Loucy (cell line): ENCODE results near the gene CUEDC2.

Source experiments
- H2AFZ ChIP-seq: fragments of 200-600 bp; sonication (generic); 2 replicates; pipeline ENCODE4 v1.6.0; 2016; ENCODE audit warnings: antibody characterized with exemption, mild to moderate bottlenecking, low read length, moderate library complexity
- H3F3A ChIP-seq: fragments of 200-600 bp; 2 replicates; pipeline ENCODE4 v1.6.0; 2016; ENCODE audit warnings: antibody characterized with exemption, low read depth, mild to moderate bottlenecking
- H3K27me3 ChIP-seq: fragments of 200-600 bp; sonication (generic); 2 replicates; pipeline ENCODE4 v1.6.1; 2014; ENCODE audit warnings: low read length, mild to moderate bottlenecking; ENCODE audit not compliant: insufficient read depth, poor library complexity, severe bottlenecking
- H3K36me3 ChIP-seq: fragments of 200-600 bp; sonication (generic); 2 replicates; pipeline ENCODE4 v1.6.1; 2016; ENCODE audit warnings: low read length; ENCODE audit not compliant: insufficient read depth
- H3K4me1 ChIP-seq: fragments of 200-600 bp; sonication (generic); 2 replicates; pipeline ENCODE4 v1.5.1; 2014; ENCODE audit warnings: low read length, mild to moderate bottlenecking; ENCODE audit not compliant: insufficient read depth, poor library complexity, severe bottlenecking
- H3K4me2 ChIP-seq: fragments of 200-600 bp; sonication (generic); 2 replicates; pipeline ENCODE4 v1.6.0; 2014; ENCODE audit warnings: antibody characterized with exemption, low read length, low read depth, mild to moderate bottlenecking; ENCODE audit not compliant: poor library complexity, severe bottlenecking
- H3K4me3 ChIP-seq: fragments of 200-600 bp; sonication (generic); 2 replicates; pipeline ENCODE4 v1.5.1; 2014; ENCODE audit warnings: low read length, mild to moderate bottlenecking, mixed read lengths; ENCODE audit not compliant: poor library complexity, severe bottlenecking
- H3K79me2 ChIP-seq: fragments of 200-600 bp; sonication (generic); 2 replicates; pipeline ENCODE4 v1.6.1; 2014; ENCODE audit warnings: low read length; ENCODE audit not compliant: insufficient read depth
- H3K9ac ChIP-seq: fragments of 200-600 bp; sonication (generic); 2 replicates; pipeline ENCODE4 v1.6.0; 2014; ENCODE audit warnings: mild to moderate bottlenecking, low read depth, low read length, moderate library complexity; ENCODE audit not compliant: poor library complexity, severe bottlenecking
- H3K9me2 ChIP-seq: fragments of 200-600 bp; sonication (generic); replicated peaks from 2 replicates; pipeline ENCODE4 v1.6.1; 2016; ENCODE audit warnings: low read depth, low read length, mixed read lengths
- H3K9me3 ChIP-seq: fragments of 200-600 bp; sonication (generic); 2 replicates; pipeline ENCODE4 v1.6.1; 2014; ENCODE audit warnings: mild to moderate bottlenecking, antibody characterized with exemption, low read length, low read depth; ENCODE audit not compliant: insufficient read depth
- H4K20me1 ChIP-seq: fragments of 200-600 bp; sonication (generic); 2 replicates; pipeline ENCODE4 v1.6.0; 2014; ENCODE audit warnings: antibody characterized with exemption, low read length, mild to moderate bottlenecking; ENCODE audit not compliant: insufficient read depth, poor library complexity, severe bottlenecking
- EZH2phosphoT487 ChIP-seq: fragments of 200-600 bp; IDR thresholded peaks from 2 replicates; pipeline ENCODE4 v1.6.1; 2018; ENCODE audit warnings: antibody characterized with exemption, mild to moderate bottlenecking, moderate library complexity, borderline replicate concordance
- TF ChIP-seq, protein P1 (sequence below): fragments of 200-600 bp; sonication (generic); conservative IDR thresholded peaks from 2 replicates; pipeline ENCODE4 v1.5.1; 2014; ENCODE audit warnings: mild to moderate bottlenecking, antibody characterized with exemption, low read length

CUEDC2 gene

DNA sequence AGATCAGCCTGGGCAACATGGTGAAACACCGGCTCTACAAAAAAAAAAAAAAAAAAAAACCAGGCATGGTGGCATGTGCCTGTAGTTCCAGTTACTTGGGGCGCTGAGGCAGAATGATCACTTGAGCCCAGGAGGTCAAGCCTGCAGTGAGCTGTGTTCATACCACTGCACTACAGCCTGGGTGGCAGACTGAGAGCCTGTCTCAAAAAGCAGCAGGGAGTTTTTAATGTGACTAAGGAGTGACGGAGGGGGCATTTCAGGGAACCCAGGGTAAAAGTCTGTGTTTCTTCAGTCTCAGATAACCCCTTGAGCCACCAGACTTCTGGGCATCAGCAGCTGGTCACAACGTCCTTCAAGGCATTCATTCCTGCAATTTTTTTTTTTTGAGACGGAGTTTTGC lies 21.1 kb upstream of the CUEDC2 start:
- TF ChIP-seq EZH2phosphoT487, result no peak
- TF ChIP-seq, protein P1, sequence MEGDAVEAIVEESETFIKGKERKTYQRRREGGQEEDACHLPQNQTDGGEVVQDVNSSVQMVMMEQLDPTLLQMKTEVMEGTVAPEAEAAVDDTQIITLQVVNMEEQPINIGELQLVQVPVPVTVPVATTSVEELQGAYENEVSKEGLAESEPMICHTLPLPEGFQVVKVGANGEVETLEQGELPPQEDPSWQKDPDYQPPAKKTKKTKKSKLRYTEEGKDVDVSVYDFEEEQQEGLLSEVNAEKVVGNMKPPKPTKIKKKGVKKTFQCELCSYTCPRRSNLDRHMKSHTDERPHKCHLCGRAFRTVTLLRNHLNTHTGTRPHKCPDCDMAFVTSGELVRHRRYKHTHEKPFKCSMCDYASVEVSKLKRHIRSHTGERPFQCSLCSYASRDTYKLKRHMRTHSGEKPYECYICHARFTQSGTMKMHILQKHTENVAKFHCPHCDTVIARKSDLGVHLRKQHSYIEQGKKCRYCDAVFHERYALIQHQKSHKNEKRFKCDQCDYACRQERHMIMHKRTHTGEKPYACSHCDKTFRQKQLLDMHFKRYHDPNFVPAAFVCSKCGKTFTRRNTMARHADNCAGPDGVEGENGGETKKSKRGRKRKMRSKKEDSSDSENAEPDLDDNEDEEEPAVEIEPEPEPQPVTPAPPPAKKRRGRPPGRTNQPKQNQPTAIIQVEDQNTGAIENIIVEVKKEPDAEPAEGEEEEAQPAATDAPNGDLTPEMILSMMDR, result no peak
- no peaks in the 10 kb centered on the region for H3K27me3 ChIP-seq
- H3K9me3 ChIP-seq, result no peaks in the 10 kb centered on the region
- no peak overlapping the region for H3K4me3 ChIP-seq
- H3K79me2 ChIP-seq, result peaks cover 32% of the 10 kb centered on the region
- H4K20me1 ChIP-seq, result peaks cover 12% of the 10 kb centered on the region
- no peaks in the 10 kb centered on the region; the same call in 1 of the 2 replicates for H3K36me3 ChIP-seq
- H3F3A ChIP-seq, result no peaks in the 10 kb centered on the region
- H3K4me2 ChIP-seq, result no peak overlapping the region
- H3K9me2 ChIP-seq, result no peaks in the 10 kb centered on the region
- H3K4me1 ChIP-seq, result peaks cover 24% of the 10 kb centered on the region
- no peak overlapping the region for H3K9ac ChIP-seq
- H2AFZ ChIP-seq, result no peak overlapping the region

DNA sequence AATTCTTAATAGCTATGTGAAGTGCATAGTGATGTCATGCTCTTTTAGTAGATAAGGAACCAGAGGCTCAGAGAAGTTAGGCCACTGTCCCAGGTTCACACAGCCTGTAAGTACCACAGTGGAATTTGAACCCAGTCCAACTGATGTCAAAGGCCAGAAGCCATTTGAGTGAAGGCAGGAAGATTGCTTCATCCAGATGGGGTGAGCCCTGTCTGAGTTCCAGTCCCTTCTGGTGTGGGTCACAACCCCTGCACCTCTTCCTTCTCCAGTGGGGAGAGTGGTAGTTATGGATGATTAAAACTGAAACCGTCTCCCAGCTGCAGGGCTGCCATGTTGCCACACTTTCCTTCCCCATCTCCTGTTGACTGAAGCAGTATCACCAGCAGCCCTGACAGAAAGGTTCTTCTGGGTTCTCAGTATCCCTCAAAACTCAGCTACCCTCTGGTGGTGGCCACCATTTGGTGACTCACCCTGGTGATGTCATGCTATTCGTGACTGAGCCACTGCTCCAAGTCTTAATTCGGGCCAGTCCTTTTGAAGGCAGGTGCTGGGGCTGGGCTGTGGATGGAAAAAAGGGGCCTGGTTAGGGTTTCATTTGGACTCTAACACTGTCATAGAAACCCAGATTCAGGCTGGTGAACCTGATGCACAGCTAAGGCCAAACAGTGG lies 20.4 kb upstream of the CUEDC2 start:
- Histone ChIP-seq H3F3A (no peaks in the 10 kb centered on the region), H3K79me2 (peaks cover 32% of the 10 kb centered on the region), H2AFZ (no peak overlapping the region), H4K20me1 (peaks cover 12% of the 10 kb centered on the region), H3K4me3 (peak overlapping the region; percentile 10), H3K36me3 (no peaks in the 10 kb centered on the region; the same call in 1 of the 2 replicates), H3K9me2 (no peaks in the 10 kb centered on the region), H3K4me2 (peak overlapping the region; percentile 19), H3K27me3 (no peaks in the 10 kb centered on the region), H3K9me3 (no peaks in the 10 kb centered on the region), H3K9ac (no peak overlapping the region), H3K4me1 (peaks cover 24% of the 10 kb centered on the region)
- TF ChIP-seq EZH2phosphoT487, result no peak
- TF ChIP-seq, protein P1, result no peak

DNA sequence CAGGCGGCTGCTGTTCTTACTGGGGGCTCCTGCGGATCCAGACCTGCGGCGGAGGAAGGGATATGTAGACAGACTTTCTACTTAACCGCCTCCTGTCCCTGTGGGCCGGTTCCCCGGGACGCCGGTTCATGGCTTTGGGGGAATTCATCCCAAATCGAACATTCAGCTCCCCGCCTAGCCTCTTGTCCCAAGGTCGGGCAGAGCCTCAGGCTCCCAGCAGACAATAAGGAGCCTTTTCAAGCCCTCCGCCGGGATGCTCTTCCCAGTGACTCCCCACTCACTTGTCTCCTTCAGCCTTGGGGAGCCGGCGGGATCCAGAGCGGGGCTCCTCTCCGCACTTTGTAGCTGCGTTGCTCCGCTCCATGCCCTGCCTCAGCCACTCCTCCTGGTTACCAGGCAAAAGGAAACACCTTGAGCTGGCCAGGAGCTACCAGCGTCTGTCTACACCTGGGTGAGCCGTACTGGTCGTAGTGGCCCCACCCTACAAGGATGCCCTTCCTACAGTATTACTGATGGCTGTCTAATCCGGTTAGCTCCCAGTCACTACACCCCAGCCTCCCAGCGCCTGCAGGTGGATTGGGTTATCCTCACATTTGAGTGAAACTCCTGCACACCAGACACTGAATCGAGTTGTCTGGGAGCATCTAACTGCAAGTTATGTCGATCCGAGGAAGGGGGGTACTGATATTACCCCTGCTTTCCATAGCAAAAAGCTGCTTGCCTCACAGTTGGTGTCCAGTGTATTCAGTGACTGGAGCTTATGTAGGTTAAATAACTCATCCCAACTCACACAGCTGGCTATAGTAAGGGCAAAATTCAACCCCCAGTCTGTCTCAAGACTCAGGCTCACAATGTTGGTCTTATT lies 19.0 kb upstream of the CUEDC2 start, which contains the start of gene C10orf95:
C10orf95 (minus strand) TSS at position 439 of the 865 bp plus-strand sequence. CDS start 450 bp downstream, outside the sequence.
- no peaks in the 10 kb centered on the region; the same call in 1 of the 2 replicates for H3K36me3 ChIP-seq
- H4K20me1 ChIP-seq, result peaks cover 12% of the 10 kb centered on the region
- peak within 1 kb of the TSS; percentile 88 for H3K4me2 ChIP-seq
- no peak for TF ChIP-seq EZH2phosphoT487
- TF ChIP-seq, protein P1, result no peak
- peaks cover 24% of the 10 kb centered on the region for H3K4me1 ChIP-seq
- no peaks in the 10 kb centered on the region for H3K9me2 ChIP-seq
- H3F3A ChIP-seq, result no peaks in the 10 kb centered on the region
- peak within 1 kb of the TSS; percentile 98 for H3K9ac ChIP-seq
- peak within 1 kb of the TSS; percentile 89 for H3K4me3 ChIP-seq
- H3K27me3 ChIP-seq, result no peaks in the 10 kb centered on the region
- no peak within 1 kb of the TSS; the same call in 1 of the 2 replicates for H2AFZ ChIP-seq
- peaks cover 32% of the 10 kb centered on the region for H3K79me2 ChIP-seq
- H3K9me3 ChIP-seq, result no peaks in the 10 kb centered on the region
